Middle frontal gyrus (tissue), 1 donor: ENCODE measurements around the gene ZFHX2.
A peak's percentile ranks its signal among the peaks of the same experiment; 100 is the strongest.

Experiments used
- DNase-seq: peaks from one replicate; pipeline ENCODE4 v3.0.0-alpha.2; 2015; ENCODE audit warnings: low spot score; ENCODE audit errors: extremely low spot score

The ZFHX2 gene

GRCh38 chr14:23572836-23573235, 21.3 kb upstream of the ZFHX2 start:
- no peak for DNase-seq

GRCh38 chr14:23572524-23572828, 20.9 kb upstream of the ZFHX2 start:
- no peak for DNase-seq

GRCh38 chr14:23571701-23572523, 20.3 kb upstream of the ZFHX2 start:
- DNase-seq = no peak

- DNase-seq = no peak
Measured at GRCh38 chr14:23570806-23571483, 19.4 kb upstream of the ZFHX2 start.

GRCh38 chr14:23569443-23570151, 18.0 kb upstream of the ZFHX2 start:
- peak; percentile 65 for DNase-seq

GRCh38 chr14:23568600-23569331, 17.2 kb upstream of the ZFHX2 start:
- DNase-seq = no peak

- no peak for DNase-seq
Measured at GRCh38 chr14:23568021-23568599, 16.5 kb upstream of the ZFHX2 start.

GRCh38 chr14:23567186-23568020, 15.8 kb upstream of the ZFHX2 start, which contains the start of gene AP1G2:
Gene AP1G2 (minus strand): TSS chr14:23567791. CDS start chr14:23567314, 477 bp downstream.
- no peak for DNase-seq

- DNase-seq = no peak
Measured at GRCh38 chr14:23566778-23567185, 15.2 kb upstream of the ZFHX2 start.

- no peak for DNase-seq
Measured at GRCh38 chr14:23566112-23566777, 14.7 kb upstream of the ZFHX2 start.

GRCh38 chr14:23565626-23566025, 14.1 kb upstream of the ZFHX2 start:
- DNase-seq = no peak

GRCh38 chr14:23564876-23565275, 13.3 kb upstream of the ZFHX2 start:
- no peak for DNase-seq

GRCh38 chr14:23564181-23564812, 12.7 kb upstream of the ZFHX2 start:
- no peak for DNase-seq

GRCh38 chr14:23563473-23564180, 12.1 kb upstream of the ZFHX2 start:
- DNase-seq = no peak

- no peak for DNase-seq
Measured at GRCh38 chr14:23562822-23563472, 11.4 kb upstream of the ZFHX2 start.

GRCh38 chr14:23561873-23562821, 10.6 kb upstream of the ZFHX2 start:
- DNase-seq = no peak

- no peak for DNase-seq
Measured at GRCh38 chr14:23561259-23561658, 9.7 kb upstream of the ZFHX2 start.
